NB4 (cell line): ENCODE measurements around the gene TMUB2.

Experiments used
- DNase-seq: peaks from one replicate; pipeline ENCODE4 v3.0.0; 2010; ENCODE audit warnings: low read depth
- H3K4me3 ChIP-seq: one replicate; pipeline ENCODE4 v1.5.1; 2011; ENCODE audit warnings: mild to moderate bottlenecking, low read depth, low read length, moderate library complexity
- CTCF ChIP-seq: IDR thresholded peaks from one replicate; pipeline ENCODE4 v1.5.1; 2012; ENCODE audit warnings: low read depth, low read length
- MAX ChIP-seq: IDR thresholded peaks from 2 replicates; pipeline ENCODE4 v1.6.1; 2011; ENCODE audit warnings: low read depth, low read length
- MYC ChIP-seq: IDR thresholded peaks from 2 replicates; pipeline ENCODE4 v1.6.1; 2011; ENCODE audit warnings: low read depth, low read length
- POLR2A ChIP-seq: IDR thresholded peaks from 2 replicates; pipeline ENCODE4 v1.6.1; 2011; ENCODE audit warnings: mild to moderate bottlenecking; ENCODE audit not compliant: insufficient read length; ENCODE audit errors: extremely low read depth

TMUB2 gene

GRCh38 chr17:44205962-44206824, 19.4 kb downstream of the TMUB2 start:
- no peak for DNase-seq
- TF ChIP-seq CTCF (peak; percentile 23), MAX (no peak), POLR2A (no peak), MYC (no peak)
- H3K4me3 ChIP-seq = no peak overlapping the region

GRCh38 chr17:44206825-44207155, 20.0 kb downstream of the TMUB2 start:
- DNase-seq = no peak
- H3K4me3 ChIP-seq = no peak overlapping the region
- no peak for TF ChIP-seq MAX
- TF ChIP-seq MYC = no peak
- TF ChIP-seq CTCF = no peak
- no peak for TF ChIP-seq POLR2A

- TF ChIP-seq MYC (no peak), POLR2A (no peak), MAX (no peak), CTCF (no peak)
- no peak for DNase-seq
- H3K4me3 ChIP-seq = no peak overlapping the region
Observed at GRCh38 chr17:44207319-44207718, 20.5 kb downstream of the TMUB2 start.

GRCh38 chr17:44207743-44208142, 21.0 kb downstream of the TMUB2 start:
- H3K4me3 ChIP-seq = no peak overlapping the region
- no peak for TF ChIP-seq MYC
- no peak for TF ChIP-seq MAX
- TF ChIP-seq CTCF = no peak
- no peak for TF ChIP-seq POLR2A
- DNase-seq = no peak

GRCh38 chr17:44209786-44210341, 23.1 kb downstream of the TMUB2 start:
- DNase-seq = peak; percentile 71
- TF ChIP-seq CTCF = no peak
- TF ChIP-seq POLR2A = no peak
- no peak for TF ChIP-seq MYC
- TF ChIP-seq MAX = no peak
- no peak overlapping the region for H3K4me3 ChIP-seq
